Activated T-cell treated with anti-CD3 and anti-CD28 coated beads for 4 hours (primary cell): ENCODE results near the gene LPXN.
A peak's percentile ranks its signal among the peaks of the same experiment; 100 is the strongest.

Source experiments
- DNase-seq: peaks from one replicate; pipeline ENCODE4 v3.0.0-alpha.2; 2020

The LPXN gene

GRCh38 chr11:58575377-58576020 lies at the start of gene LPXN:
Gene LPXN (minus strand): TSS chr11:58575856. CDS start chr11:58575772, 84 bp downstream.
- DNase-seq: peak; percentile 42

- no peak for DNase-seq
Observed at GRCh38 chr11:58625086-58625485, 49.4 kb upstream of the LPXN start.

GRCh38 chr11:58622344-58622743 lies 46.7 kb upstream of the LPXN start, which contains the start of gene CNTF:
Gene CNTF (plus strand): TSS chr11:58622665. CDS start chr11:58622753, 88 bp downstream.
- DNase-seq: no peak

GRCh38 chr11:58621586-58622262 lies 46.1 kb upstream of the LPXN start:
- no peak for DNase-seq

GRCh38 chr11:58617976-58618557 lies 42.4 kb upstream of the LPXN start:
- DNase-seq: no peak

GRCh38 chr11:58616594-58616993 lies 40.9 kb upstream of the LPXN start:
- no peak for DNase-seq

GRCh38 chr11:58615559-58615958 lies 39.9 kb upstream of the LPXN start:
- no peak for DNase-seq

- DNase-seq: no peak
Observed at GRCh38 chr11:58613228-58613627, 37.6 kb upstream of the LPXN start.

GRCh38 chr11:58609723-58610122 lies 34.1 kb upstream of the LPXN start:
- DNase-seq: no peak

- no peak for DNase-seq
Observed at GRCh38 chr11:58608331-58608730, 32.7 kb upstream of the LPXN start.

GRCh38 chr11:58606930-58607714 lies 31.5 kb upstream of the LPXN start:
- no peak for DNase-seq

- no peak for DNase-seq
Observed at GRCh38 chr11:58600510-58600909, 24.9 kb upstream of the LPXN start.

- DNase-seq: no peak
Observed at GRCh38 chr11:58597486-58598144, 22.0 kb upstream of the LPXN start.

GRCh38 chr11:58596621-58597020 lies 21.0 kb upstream of the LPXN start:
- DNase-seq: no peak

- no peak for DNase-seq
Observed at GRCh38 chr11:58594826-58595225, 19.2 kb upstream of the LPXN start.

- no peak for DNase-seq
Observed at GRCh38 chr11:58592760-58593472, 17.3 kb upstream of the LPXN start.

- no peak for DNase-seq
Observed at GRCh38 chr11:58591659-58592058, 16.0 kb upstream of the LPXN start.

GRCh38 chr11:58586998-58587397 lies 11.3 kb upstream of the LPXN start:
- no peak for DNase-seq

GRCh38 chr11:58582437-58582836 lies 6.8 kb upstream of the LPXN start:
- no peak for DNase-seq

GRCh38 chr11:58580311-58580710 lies 4.7 kb upstream of the LPXN start:
- DNase-seq: no peak

- peak; percentile 91 for DNase-seq
Observed at GRCh38 chr11:58579192-58580129, 3.8 kb upstream of the LPXN start.
